RWPE1 (cell line): ENCODE data around the gene MDH1.
A peak's percentile ranks its signal among the peaks of the same experiment; 100 is the strongest.
"Not testable (repeated sequence)": the region's sequence is repeated elsewhere in the genome, so short reads cannot be mapped to it uniquely, and the experiment has no call there.

Experiments
- CTCF ChIA-PET: fragments of 350-600 bp; sonication (Branson Sonifier 250); formaldehyde crosslinking; extraction: SDS; loops from one replicate; lab custom pipeline; 2021; lab: Yijun Ruan, JAX
- POLR2A ChIA-PET: fragments of 400-600 bp; formaldehyde crosslinking; extraction: SDS; loops from one replicate; lab custom pipeline; 2020; ENCODE audit warnings: antibody characterized with exemption; ENCODE audit not compliant: low non-redundant PET; lab: Yijun Ruan, JAX
- DNase-seq: peaks from one replicate; pipeline ENCODE4 v3.0.0; 2012; ENCODE audit warnings: low spot score
- H3K27ac ChIP-seq: fragments of 450-650 bp; 2 replicates; pipeline ENCODE4 v1.5.1; 2017
- CTCF ChIP-seq: fragments of 450-650 bp; conservative IDR thresholded peaks from 2 replicates; pipeline ENCODE4 v1.5.1; 2017; ENCODE audit warnings: low read depth, mild to moderate bottlenecking

Gene MDH1

GRCh38 chr2:63614983-63615945, 26.5 kb downstream of the MDH1 start:
- DNase-seq = peak; percentile 70
- H3K27ac ChIP-seq = peak overlapping the region; percentile 31; the same call in 1 of the 2 replicates
- ChIA-PET POLR2A (no interaction called here), CTCF (interaction anchor here (0.5 to 0.7 kb wide), 2 partner anchors 23 to 475 kb away, joined by 3 read pairs; no protein-coding TSS in a partner anchor)
- no peak for TF ChIP-seq CTCF

- DNase-seq = no peak
- H3K27ac ChIP-seq = no peak overlapping the region
- TF ChIP-seq CTCF = no peak
- CTCF ChIA-PET = no interaction called here
- POLR2A ChIA-PET = no interaction called here
These were observed 28.6 kb downstream of the MDH1 start for GRCh38 chr2:63617366-63617765.

- no peak for DNase-seq
- ChIA-PET POLR2A (no interaction called here), CTCF (no interaction called here)
- H3K27ac ChIP-seq = no peak overlapping the region
- no peak for TF ChIP-seq CTCF
These were observed 30.6 kb downstream of the MDH1 start for GRCh38 chr2:63619328-63619727.

GRCh38 chr2:63622751-63623150, 34.0 kb downstream of the MDH1 start:
- ChIA-PET CTCF (no interaction called here), POLR2A (no interaction called here)
- DNase-seq = no peak
- no peak for TF ChIP-seq CTCF
- H3K27ac ChIP-seq = no peak overlapping the region

- H3K27ac ChIP-seq, CTCF ChIA-PET, DNase-seq, POLR2A ChIA-PET: not testable (repeated sequence)
These were observed 35.0 kb downstream of the MDH1 start for GRCh38 chr2:63623763-63624162.

- POLR2A ChIA-PET = no interaction called here
These were observed 39.1 kb downstream of the MDH1 start for GRCh38 chr2:63627866-63628265.

More at GRCh38 chr2:63627866-63628265, 39.1 kb downstream of the MDH1 start:
- no peak overlapping the region for H3K27ac ChIP-seq
- CTCF ChIA-PET = no interaction called here
- TF ChIP-seq CTCF = no peak
- DNase-seq = no peak
